ENCODE data around the gene SPATA31E1.

GRCh38 chr9:87889882-87890252 lies 7.2 kb downstream of the SPATA31E1 start:
- TF ChIP-seq CTCF (IDR thresholded peaks at IDR 0.05), result no peak
- TF ChIP-seq POLR2A (IDR thresholded peaks at IDR 0.05; ENCODE audit: low read depth), result no peak

Data from esophagus muscularis mucosa (tissue), 3 donors.